IMR-90 (cell line): ENCODE results near the gene CLNK. TPM values are rescaled to one million over a fixed set of nuclear protein-coding genes. Genes with fewer than 3 reads are reported as not detected.

ENCODE experiments used
- ATAC-seq: fragments of 200-7000 bp; cut with Tn5 transposase; 2 replicates; pipeline ENCODE4 v1.9.1; 2020; ENCODE audit warnings: low read depth, mild to moderate bottlenecking, moderate library complexity
- BruUV-seq: library from RNA; stranded (reverse); fragments of 400-500 nt; replicated peaks from 2 replicates; lab custom pipeline; 2021; lab: Mats Ljungman, UMichigan
- CTCF ChIA-PET: fragments of 300-600 bp; formaldehyde crosslinking; extraction: SDS; loops from one replicate; lab custom pipeline; 2021; ENCODE audit warnings: antibody characterized with exemption; lab: Yijun Ruan, JAX
- POLR2A ChIA-PET: fragments of 300-600 bp; sonication (Branson Sonifier 250); formaldehyde crosslinking; loops from one replicate; lab custom pipeline; 2022; ENCODE audit warnings: antibody characterized with exemption; ENCODE audit not compliant: unreplicated experiment; lab: Charles Lee
- DNase-seq: peaks from one replicate; pipeline ENCODE4 v3.0.0; 2013
- H2AFZ ChIP-seq: replicated peaks from 2 replicates; pipeline ENCODE3; 2013; ENCODE audit warnings: low read length, mild to moderate bottlenecking; ENCODE audit not compliant: poor library complexity
- H2AK5ac ChIP-seq: 2 replicates; pipeline ENCODE4 v1.6.1; 2013; ENCODE audit warnings: low read depth, low read length, inconsistent platforms
- H2AK9ac ChIP-seq: replicated peaks from 2 replicates; pipeline ENCODE3; 2013; ENCODE audit warnings: mild to moderate bottlenecking, low read depth, low read length, moderate library complexity; ENCODE audit not compliant: poor library complexity
- H2BK120ac ChIP-seq: 2 replicates; pipeline ENCODE4 v1.6.1; 2013; ENCODE audit warnings: low read depth, low read length, inconsistent platforms
- H2BK15ac ChIP-seq: 3 replicates; pipeline ENCODE4 v1.6.1; 2013; ENCODE audit warnings: low read depth, low read length, inconsistent platforms
- H2BK20ac ChIP-seq: 2 replicates; pipeline ENCODE4 v1.6.1; 2013; ENCODE audit warnings: low read depth, mild to moderate bottlenecking, inconsistent platforms, low read length, moderate library complexity
- H2BK5ac ChIP-seq: 2 replicates; pipeline ENCODE4 v1.6.1; 2013; ENCODE audit warnings: mild to moderate bottlenecking, low read depth, low read length, inconsistent platforms; ENCODE audit not compliant: poor library complexity, severe bottlenecking
- H3K14ac ChIP-seq: replicated peaks from 2 replicates; pipeline ENCODE4 v1.6.1; 2013; ENCODE audit warnings: low read depth, low read length, inconsistent platforms
- H3K18ac ChIP-seq: 2 replicates; pipeline ENCODE4 v1.6.1; 2013; ENCODE audit warnings: low read depth, low read length, control low read depth
- H3K23ac ChIP-seq: 2 replicates; pipeline ENCODE4 v1.6.1; 2013; ENCODE audit warnings: low read depth, low read length, inconsistent platforms
- H3K27ac ChIP-seq: 2 replicates; pipeline ENCODE4 v1.5.1; 2013; ENCODE audit warnings: mild to moderate bottlenecking, control low read depth, low read length; ENCODE audit not compliant: insufficient read depth
- H3K27me3 ChIP-seq: 2 replicates; pipeline ENCODE4 v1.6.1; 2013; ENCODE audit warnings: low read length; ENCODE audit not compliant: control insufficient read depth, insufficient read depth
- H3K36me3 ChIP-seq: 2 replicates; pipeline ENCODE4 v1.6.1; 2013; ENCODE audit warnings: low read length, mixed read lengths; ENCODE audit not compliant: control insufficient read depth, insufficient read depth
- H3K4ac ChIP-seq: 2 replicates; pipeline ENCODE4 v1.6.1; 2013; ENCODE audit warnings: low read depth, low read length, inconsistent platforms
- H3K4me1 ChIP-seq: 2 replicates; pipeline ENCODE4 v1.6.1; 2013; ENCODE audit warnings: low read length, mixed read lengths; ENCODE audit not compliant: control insufficient read depth, insufficient read depth
- H3K4me2 ChIP-seq: 2 replicates; pipeline ENCODE4 v1.6.1; 2013; ENCODE audit warnings: low read depth, mild to moderate bottlenecking, control low read depth, low read length, moderate library complexity
- H3K4me3 ChIP-seq: 2 replicates; pipeline ENCODE4 v1.5.1; 2013; ENCODE audit warnings: low read depth, mild to moderate bottlenecking, control low read depth, low read length, moderate library complexity; ENCODE audit not compliant: insufficient read depth
- H3K56ac ChIP-seq: 2 replicates; pipeline ENCODE4 v1.6.1; 2013; ENCODE audit warnings: low read length, inconsistent platforms; ENCODE audit not compliant: insufficient read depth; ENCODE audit errors: extremely low read depth
- H3K79me1 ChIP-seq, 2 experiments: 2 replicates each; pipeline ENCODE4 v1.6.1; 2013; ENCODE audit warnings: low read length in 2 of 2, inconsistent platforms in 1 of 2, low read depth in 1 of 2
- H3K9ac ChIP-seq: 2 replicates; pipeline ENCODE4 v1.6.1; 2013; ENCODE audit warnings: low read depth, low read length, control low read depth
- H3K9me1 ChIP-seq: 2 replicates; pipeline ENCODE4 v1.6.1; 2013; ENCODE audit warnings: low read length, inconsistent platforms; ENCODE audit not compliant: insufficient read depth
- H3K9me3 ChIP-seq: 2 replicates; pipeline ENCODE4 v1.6.1; 2013; ENCODE audit warnings: low read length; ENCODE audit not compliant: control insufficient read depth, insufficient read depth
- H4K20me1 ChIP-seq: 2 replicates; pipeline ENCODE4 v1.6.1; 2013; ENCODE audit warnings: low read length, inconsistent platforms; ENCODE audit not compliant: insufficient read depth
- H4K5ac ChIP-seq: 2 replicates; pipeline ENCODE4 v1.6.1; 2013; ENCODE audit warnings: mild to moderate bottlenecking, low read depth, low read length, control low read depth
- H4K8ac ChIP-seq, 2 experiments: 2 replicates each; pipeline ENCODE4 v1.6.1; 2013; ENCODE audit warnings: low read depth in 2 of 2, low read length in 2 of 2, control low read depth in 1 of 2, inconsistent platforms in 1 of 2
- H4K91ac ChIP-seq: 2 replicates; pipeline ENCODE4 v1.6.1; 2013; ENCODE audit warnings: low read depth, low read length, inconsistent platforms; ENCODE audit not compliant: insufficient read depth
- BHLHE40 ChIP-seq: fragments of 150-350 bp; IDR thresholded peaks from 2 replicates; pipeline ENCODE4 v1.6.1; 2016; ENCODE audit warnings: mild to moderate bottlenecking, low read depth, low read length
- CEBPB ChIP-seq: IDR thresholded peaks from 2 replicates; pipeline ENCODE4 v1.6.1; 2012; ENCODE audit warnings: low read depth, low read length, improper control_type of control experiment
- CHD1 ChIP-seq: IDR thresholded peaks from 2 replicates; pipeline ENCODE4 v1.6.1; 2012; ENCODE audit warnings: low read depth, low read length, improper control_type of control experiment
- CTCF ChIP-seq: conservative IDR thresholded peaks from 2 replicates; pipeline ENCODE4 v1.5.1; 2012; ENCODE audit warnings: mild to moderate bottlenecking, low read depth, low read length, improper control_type of control experiment
- FOS ChIP-seq: fragments of 150-350 bp; IDR thresholded peaks from 2 replicates; pipeline ENCODE4 v1.6.1; 2016; ENCODE audit warnings: low read depth, low read length
- MAFK ChIP-seq: IDR thresholded peaks from 2 replicates; pipeline ENCODE4 v1.6.1; 2012; ENCODE audit warnings: low read depth, low read length, improper control_type of control experiment
- MAZ ChIP-seq: IDR thresholded peaks from 2 replicates; pipeline ENCODE4 v1.6.1; 2012; ENCODE audit warnings: low read depth, mild to moderate bottlenecking, low read length, improper control_type of control experiment, moderate library complexity, borderline replicate concordance
- MXI1 ChIP-seq: IDR thresholded peaks from 2 replicates; pipeline ENCODE4 v1.6.1; 2012; ENCODE audit warnings: low read depth, mild to moderate bottlenecking, low read length, moderate library complexity, borderline replicate concordance
- NFE2L2 ChIP-seq: fragments of 150-350 bp; IDR thresholded peaks from 2 replicates; pipeline ENCODE4 v1.6.1; 2016; ENCODE audit warnings: low read depth, mild to moderate bottlenecking, low read length
- POLR2A ChIP-seq: IDR thresholded peaks from 2 replicates; pipeline ENCODE4 v1.6.1; 2012; ENCODE audit warnings: mild to moderate bottlenecking, low read depth, low read length
- RAD21 ChIP-seq: IDR thresholded peaks from 2 replicates; pipeline ENCODE4 v1.6.1; 2012; ENCODE audit warnings: low read length, improper control_type of control experiment
- RCOR1 ChIP-seq: IDR thresholded peaks from 2 replicates; pipeline ENCODE4 v1.6.1; 2012; ENCODE audit warnings: mild to moderate bottlenecking, low read length, improper control_type of control experiment; ENCODE audit not compliant: insufficient replicate concordance
- RFX5 ChIP-seq: IDR thresholded peaks from 2 replicates; pipeline ENCODE4 v1.8.0; 2012; ENCODE audit warnings: low read depth, mild to moderate bottlenecking, low read length, moderate library complexity
- SMC3 ChIP-seq: fragments of 150-350 bp; IDR thresholded peaks from 2 replicates; pipeline ENCODE4 v1.6.1; 2016; ENCODE audit warnings: low read depth, mild to moderate bottlenecking, antibody characterized with exemption, low read length, moderate library complexity
- WGBS, 2 experiments: methylation state at CpG; one replicate each; pipeline versions ENCODE4 v1.1.5 to v1.1.7; 2013; ENCODE audit warnings: missing lambda C conversion rate in 2 of 2; ENCODE audit not compliant: insufficient read length in 1 of 2; ENCODE audit errors: extremely low coverage in 2 of 2; 5-methylcytosine and 5-hydroxymethylcytosine counted together
- dilution Hi-C: fragments of 300-500 bp; cut with HindIII; formaldehyde crosslinking; loops from one replicate; pipeline ENCODE4 v1.14.3; 2018; ENCODE audit warnings: low sequenced_read_pairs; ENCODE audit not compliant: unreplicated experiment
- in situ Hi-C: fragments of 300-500 bp; cut with MboI; formaldehyde crosslinking; loops from 3 replicates; pipeline ENCODE4 v1.14.3; 2019; ENCODE audit warnings: low sequenced_read_pairs, inconsistent platforms, mixed read lengths
- intact Hi-C: fragments of 100-400 bp; cut with micrococcal nuclease; formaldehyde crosslinking; loops from 2 replicates; pipeline ENCODE4 v1.10.0; 2022
- polyA plus RNA-seq, 3 experiments: library from polyadenylated mRNA; depleted of rRNA; stranded (reverse); fragments of >200 nt; gene quantifications; 2 replicates each; pipeline ENCODE4 v1.2.3, GENCODE V29; 2012; ENCODE audit warnings: low replicate concordance in 1 of 3
- total RNA-seq: library from RNA; depleted of rRNA; stranded (reverse); fragments of >200 nt; gene quantifications from 2 replicates; pipeline ENCODE4 v1.2.3, GENCODE V29; 2012
- TF ChIP-seq, protein P1 (sequence below): fragments of 150-350 bp; IDR thresholded peaks from 2 replicates; pipeline ENCODE4 v1.6.1; 2016; ENCODE audit warnings: low read depth, mild to moderate bottlenecking, low read length, moderate library complexity, borderline replicate concordance
- TF ChIP-seq, protein P2 (sequence below): fragments of 150-350 bp; IDR thresholded peaks from 2 replicates; pipeline ENCODE4 v1.6.1; 2017; ENCODE audit warnings: mild to moderate bottlenecking, antibody characterized with exemption, low read length, low read depth

Gene CLNK
- total and polyA plus RNA-seq, 2 of the 4 experiments (the other 2 are of a cell fraction) = not detected

DNA sequence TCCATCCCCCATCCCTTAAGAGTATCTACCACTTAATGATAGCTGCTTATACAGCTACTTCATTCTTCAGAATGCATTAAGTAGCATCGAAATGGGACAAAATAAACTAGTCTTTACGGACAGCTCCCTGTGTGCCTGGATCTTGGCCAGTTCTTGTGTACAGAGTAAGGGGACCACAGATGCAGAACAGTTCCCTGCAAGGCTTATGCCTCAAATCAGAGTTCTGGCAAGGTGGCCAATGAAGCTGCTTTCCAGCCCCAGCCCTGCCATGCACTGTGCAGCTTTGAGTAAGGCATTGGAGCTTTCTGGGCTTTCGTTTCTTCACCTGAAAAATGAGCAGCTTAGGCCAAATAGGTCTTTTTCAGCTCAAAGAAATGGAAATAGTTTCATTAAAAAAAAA is 14.2 kb downstream of the CLNK start:
- dilution Hi-C loops = no loop called here
- no CpG with 5 or more reads among the region's 3 CpGs for WGBS, 2 experiments

More for the DNA sequence above, 14.2 kb downstream of the CLNK start:
- Histone ChIP-seq H4K8ac (no peak overlapping the region), H3K56ac (no peak overlapping the region), H3K4ac (no peak overlapping the region), H3K36me3 (no peaks in the 10 kb centered on the region), H2BK5ac (no peak overlapping the region), H2BK20ac (no peak overlapping the region), H3K4me3 (no peak overlapping the region), H2AK9ac (no peak overlapping the region), H2AK5ac (no peak overlapping the region), H2AFZ (no peak overlapping the region), H3K14ac (no peak overlapping the region), H3K4me2 (no peak overlapping the region), H3K23ac (no peak overlapping the region), H2BK15ac (no peak overlapping the region), H3K4me1 (no peaks in the 10 kb centered on the region), H2BK120ac (no peak overlapping the region), H3K18ac (no peak overlapping the region), H4K91ac (no peak overlapping the region), H3K79me1 (no peaks in the 10 kb centered on the region), H4K20me1 (no peaks in the 10 kb centered on the region), H3K9ac (no peak overlapping the region), H3K9me1 (0 out of 2 replicates have a peak, but pooled peaks cover 3% of the 10 kb centered on the region), H3K27me3 (peaks cover 31% of the 10 kb centered on the region), H4K5ac (no peak overlapping the region), H3K9me3 (no peaks in the 10 kb centered on the region), H3K27ac (no peak overlapping the region)
- TF ChIP-seq POLR2A (no peak), RCOR1 (no peak), MXI1 (no peak), CEBPB (no peak), FOS (no peak), MAFK (no peak), RAD21 (no peak), SMC3 (no peak), BHLHE40 (no peak), MAZ (no peak), CTCF (no peak), RFX5 (no peak), CHD1 (no peak), NFE2L2 (no peak)
- TF ChIP-seq, protein P1, sequence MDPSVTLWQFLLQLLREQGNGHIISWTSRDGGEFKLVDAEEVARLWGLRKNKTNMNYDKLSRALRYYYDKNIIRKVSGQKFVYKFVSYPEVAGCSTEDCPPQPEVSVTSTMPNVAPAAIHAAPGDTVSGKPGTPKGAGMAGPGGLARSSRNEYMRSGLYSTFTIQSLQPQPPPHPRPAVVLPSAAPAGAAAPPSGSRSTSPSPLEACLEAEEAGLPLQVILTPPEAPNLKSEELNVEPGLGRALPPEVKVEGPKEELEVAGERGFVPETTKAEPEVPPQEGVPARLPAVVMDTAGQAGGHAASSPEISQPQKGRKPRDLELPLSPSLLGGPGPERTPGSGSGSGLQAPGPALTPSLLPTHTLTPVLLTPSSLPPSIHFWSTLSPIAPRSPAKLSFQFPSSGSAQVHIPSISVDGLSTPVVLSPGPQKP = no peak
- TF ChIP-seq, protein P2, sequence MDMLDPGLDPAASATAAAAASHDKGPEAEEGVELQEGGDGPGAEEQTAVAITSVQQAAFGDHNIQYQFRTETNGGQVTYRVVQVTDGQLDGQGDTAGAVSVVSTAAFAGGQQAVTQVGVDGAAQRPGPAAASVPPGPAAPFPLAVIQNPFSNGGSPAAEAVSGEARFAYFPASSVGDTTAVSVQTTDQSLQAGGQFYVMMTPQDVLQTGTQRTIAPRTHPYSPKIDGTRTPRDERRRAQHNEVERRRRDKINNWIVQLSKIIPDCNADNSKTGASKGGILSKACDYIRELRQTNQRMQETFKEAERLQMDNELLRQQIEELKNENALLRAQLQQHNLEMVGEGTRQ = no peak
- no TSS peak for BruUV-seq
- DNase-seq (no peak), ATAC-seq (no peak)
- ChIA-PET CTCF (no interaction called here), POLR2A (no interaction called here)
- intact Hi-C loops (no loop called here), in situ Hi-C loops (no loop called here)
